Suprapubic skin (tissue), 4 donors: ENCODE results near the gene MIPOL1.

ENCODE experiments used
- CTCF ChIP-seq, 2 donors: fragments of 200-600 bp in 1 of 2; fragments of 450-650 bp in 1 of 2; sonication (generic) in 1 of 2; IDR thresholded peaks; one replicate each; pipeline ENCODE4 v1.5.1; 2016 to 2019; ENCODE audit warnings: antibody characterized with exemption in 2 of 2, mild to moderate bottlenecking in 1 of 2, moderate library complexity in 1 of 2
- EP300 ChIP-seq: sonication (generic); formaldehyde crosslinking; IDR thresholded peaks from one replicate; pipeline ENCODE4 v1.6.1; 2017; ENCODE audit warnings: antibody characterized with exemption
- POLR2AphosphoS5 ChIP-seq, 3 donors: sonication (generic); formaldehyde crosslinking; IDR thresholded peaks; one replicate each; pipeline ENCODE4 v1.6.1; 2017; ENCODE audit warnings: antibody characterized with exemption in 3 of 3

DNA sequence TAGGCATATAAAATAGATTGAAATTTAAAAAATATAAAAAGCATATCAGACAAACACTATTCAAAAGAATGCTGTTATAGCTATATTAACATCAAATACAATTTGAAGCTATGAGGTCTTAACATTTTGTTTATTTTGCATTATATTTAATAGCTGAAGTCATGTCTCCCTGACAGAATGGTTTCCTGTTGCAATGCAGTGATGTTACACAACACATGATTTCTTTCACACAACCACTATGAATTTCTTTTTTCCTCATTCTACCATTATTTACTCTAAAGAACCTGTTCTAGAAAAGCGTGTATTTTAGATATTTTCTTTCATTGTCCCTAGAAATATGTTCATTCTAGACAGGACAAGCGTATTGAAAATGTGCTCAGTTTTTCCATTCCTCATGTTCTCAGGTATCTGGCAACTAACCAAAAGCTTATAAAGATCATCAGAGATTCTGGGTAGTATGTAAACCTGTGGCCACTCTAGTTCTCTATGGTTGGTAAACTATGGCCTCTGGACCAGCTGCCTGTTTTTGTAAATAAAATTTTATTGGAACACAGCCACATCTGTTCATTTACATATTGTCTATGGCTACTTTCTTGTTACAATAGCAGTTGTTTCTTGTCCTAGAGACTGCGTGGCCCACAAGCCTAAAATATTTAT, 213.5 kb downstream of the MIPOL1 start:
- TF ChIP-seq CTCF (IDR thresholded peaks at IDR 0.05), result no peak
- TF ChIP-seq POLR2AphosphoS5 (IDR thresholded peaks at IDR 0.05), result no peak
- no peak for TF ChIP-seq EP300
